ENCODE measurements around the gene HLA-DOB. TPM values are rescaled to one million over a fixed set of nuclear protein-coding genes. Genes with fewer than 3 reads are reported as not detected.

The HLA-DOB gene
- total and polyA plus RNA-seq, 2 of the 13 experiments (the other 11 are each of a cell fraction or from before 2014, with no cell fraction given), result not detected

GRCh38 chr6:32853541-32854375, 37.0 kb upstream of the HLA-DOB start, which contains the start of the genes PSMB9 and TAP1 (continued):
- peak; percentile 44; the same call in 1 of the 2 replicates for TF ChIP-seq FOXP4 (CRISPR knock-in tag; IDR thresholded peaks at IDR 0.05)
- TF ChIP-seq TRIM24 (CRISPR knock-in tag; IDR thresholded peaks at IDR 0.05), result no peak
- TF ChIP-seq FOXP1 (IDR thresholded peaks at IDR 0.05), result no peak
- no peak for TF ChIP-seq FOXP1 (CRISPR knock-in tag; IDR thresholded peaks at IDR 0.05)
- TF ChIP-seq SP1 (IDR thresholded peaks at IDR 0.05), result no peak
- TF ChIP-seq SP1 (CRISPR knock-in tag; IDR thresholded peaks at IDR 0.05), result peak; percentile 94
- no peak for TF ChIP-seq ZNF326 (CRISPR knock-in tag; IDR thresholded peaks at IDR 0.05; ENCODE audit: borderline replicate concordance)
- no peak for TF ChIP-seq ARID3A (IDR thresholded peaks at IDR 0.05; ENCODE audit: low read depth, low read length)
- peak; percentile 79 for TF ChIP-seq ZC3H13 (CRISPR knock-in tag; IDR thresholded peaks at IDR 0.05)
- 0 out of 2 replicates have a peak, but pooled peaks have one; percentile 79 for TF ChIP-seq KLF6 (CRISPR knock-in tag; IDR thresholded peaks at IDR 0.05)
- TF ChIP-seq GABPB1 (CRISPR knock-in tag; IDR thresholded peaks at IDR 0.05), result peak; percentile 77
- TF ChIP-seq RARG (CRISPR knock-in tag; IDR thresholded peaks at IDR 0.05; ENCODE audit: low read depth), result no peak
- peak; percentile 83; the same call in 1 of the 2 replicates for TF ChIP-seq ZNF275 (CRISPR knock-in tag; IDR thresholded peaks at IDR 0.05; ENCODE audit: borderline replicate concordance)
- no peak for TF ChIP-seq ZNF30 (CRISPR knock-in tag; IDR thresholded peaks at IDR 0.05)
- no peak; the same call in 1 of the 2 replicates for TF ChIP-seq EED (CRISPR knock-in tag; IDR thresholded peaks at IDR 0.05)
- peak; percentile 35; the same call in 1 of the 2 replicates for TF ChIP-seq ZNF451 (CRISPR knock-in tag; IDR thresholded peaks at IDR 0.05)
- TF ChIP-seq ZNF441 (CRISPR knock-in tag; IDR thresholded peaks at IDR 0.05; ENCODE audit: borderline replicate concordance), result no peak
- TF ChIP-seq ZNF784 (CRISPR knock-in tag; IDR thresholded peaks at IDR 0.05; ENCODE audit: borderline replicate concordance), result peak; percentile 53; the same call in 1 of the 2 replicates
- peak; percentile 29; the same call in 1 of the 2 replicates for TF ChIP-seq ATF6 (CRISPR knock-in tag; conservative IDR thresholded peaks at IDR 0.05)
- no peak for TF ChIP-seq WIZ (CRISPR knock-in tag; IDR thresholded peaks at IDR 0.05)
- TF ChIP-seq MIER2 (CRISPR knock-in tag; IDR thresholded peaks at IDR 0.05), result peak; percentile 87
- peak; percentile 100 for TF ChIP-seq IRF1 (CRISPR knock-in tag; IDR thresholded peaks at IDR 0.05; ENCODE audit: low read depth)

Data from HepG2 (cell line).